ENCODE data around the gene NRBF2.
"Not testable (repeated sequence)": the region's sequence is repeated elsewhere in the genome, so short reads cannot be mapped to it uniquely, and the experiment has no call there.

The NRBF2 gene

DNA sequence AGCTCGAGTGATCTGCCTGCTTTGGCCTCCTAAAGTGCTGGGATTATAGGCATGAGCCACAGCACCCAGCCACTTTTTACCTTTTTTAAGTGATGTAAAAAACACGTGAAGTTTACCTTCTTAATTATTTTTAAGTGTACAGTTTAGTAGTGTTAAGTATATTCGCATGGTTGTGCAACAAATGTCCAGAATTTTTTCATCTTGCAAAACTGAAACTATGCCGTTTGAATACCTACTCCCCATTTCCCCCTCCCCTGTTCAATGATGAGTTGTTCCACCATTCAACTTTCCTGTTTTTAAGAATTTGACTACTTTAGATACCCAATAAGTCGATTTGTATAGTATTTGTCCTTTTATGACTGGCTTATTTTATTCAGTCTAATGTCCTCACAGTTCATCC lies 10.9 kb downstream of the NRBF2 start:
- TF ChIP-seq, protein P1, sequence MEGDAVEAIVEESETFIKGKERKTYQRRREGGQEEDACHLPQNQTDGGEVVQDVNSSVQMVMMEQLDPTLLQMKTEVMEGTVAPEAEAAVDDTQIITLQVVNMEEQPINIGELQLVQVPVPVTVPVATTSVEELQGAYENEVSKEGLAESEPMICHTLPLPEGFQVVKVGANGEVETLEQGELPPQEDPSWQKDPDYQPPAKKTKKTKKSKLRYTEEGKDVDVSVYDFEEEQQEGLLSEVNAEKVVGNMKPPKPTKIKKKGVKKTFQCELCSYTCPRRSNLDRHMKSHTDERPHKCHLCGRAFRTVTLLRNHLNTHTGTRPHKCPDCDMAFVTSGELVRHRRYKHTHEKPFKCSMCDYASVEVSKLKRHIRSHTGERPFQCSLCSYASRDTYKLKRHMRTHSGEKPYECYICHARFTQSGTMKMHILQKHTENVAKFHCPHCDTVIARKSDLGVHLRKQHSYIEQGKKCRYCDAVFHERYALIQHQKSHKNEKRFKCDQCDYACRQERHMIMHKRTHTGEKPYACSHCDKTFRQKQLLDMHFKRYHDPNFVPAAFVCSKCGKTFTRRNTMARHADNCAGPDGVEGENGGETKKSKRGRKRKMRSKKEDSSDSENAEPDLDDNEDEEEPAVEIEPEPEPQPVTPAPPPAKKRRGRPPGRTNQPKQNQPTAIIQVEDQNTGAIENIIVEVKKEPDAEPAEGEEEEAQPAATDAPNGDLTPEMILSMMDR (conservative IDR thresholded peaks at IDR 0.05), result no peak
- H3K27ac ChIP-seq, result no peak overlapping the region

DNA sequence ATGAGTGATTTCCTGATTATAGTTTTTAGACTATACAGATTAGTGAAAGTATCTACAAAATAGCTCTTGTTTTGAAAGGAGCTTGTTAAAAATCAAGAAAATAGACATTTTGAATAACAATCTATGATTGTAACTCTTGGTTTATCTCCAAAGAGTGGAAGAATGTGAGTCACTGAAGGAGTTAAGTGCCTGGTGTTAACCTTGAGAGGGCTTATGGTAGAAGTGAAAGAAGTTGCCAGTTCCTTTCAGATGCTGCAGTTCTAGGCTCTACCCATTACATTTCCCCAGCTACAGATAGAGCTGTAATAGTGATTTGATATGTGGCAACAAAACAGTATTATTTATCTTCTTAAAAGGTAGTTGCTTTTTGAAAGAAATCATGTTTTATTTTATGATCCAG lies 12.7 kb downstream of the NRBF2 start:
- no peak overlapping the region for H3K27ac ChIP-seq
- TF ChIP-seq, protein P1 (conservative IDR thresholded peaks at IDR 0.05), result no peak

DNA sequence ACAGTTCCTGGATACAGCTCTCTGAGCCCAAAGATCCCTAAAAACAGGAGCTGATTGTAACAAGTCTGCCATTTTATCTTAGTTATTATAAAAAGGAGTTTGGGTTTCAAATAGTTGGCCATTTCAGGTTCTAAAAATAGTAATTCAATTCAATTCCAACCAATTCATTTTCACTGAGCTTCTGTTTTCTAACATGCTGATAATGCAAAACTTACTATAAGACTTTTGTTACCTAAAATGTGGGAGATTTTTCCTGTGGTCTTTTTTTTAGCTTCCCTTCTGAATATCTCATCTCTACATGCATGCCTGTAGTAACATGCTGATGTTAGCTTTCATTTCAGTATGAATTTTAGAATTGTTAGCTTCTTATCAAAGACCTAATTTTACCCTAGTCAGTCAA lies 13.4 kb downstream of the NRBF2 start:
- TF ChIP-seq, protein P1 (conservative IDR thresholded peaks at IDR 0.05), result no peak
- no peak overlapping the region for H3K27ac ChIP-seq

DNA sequence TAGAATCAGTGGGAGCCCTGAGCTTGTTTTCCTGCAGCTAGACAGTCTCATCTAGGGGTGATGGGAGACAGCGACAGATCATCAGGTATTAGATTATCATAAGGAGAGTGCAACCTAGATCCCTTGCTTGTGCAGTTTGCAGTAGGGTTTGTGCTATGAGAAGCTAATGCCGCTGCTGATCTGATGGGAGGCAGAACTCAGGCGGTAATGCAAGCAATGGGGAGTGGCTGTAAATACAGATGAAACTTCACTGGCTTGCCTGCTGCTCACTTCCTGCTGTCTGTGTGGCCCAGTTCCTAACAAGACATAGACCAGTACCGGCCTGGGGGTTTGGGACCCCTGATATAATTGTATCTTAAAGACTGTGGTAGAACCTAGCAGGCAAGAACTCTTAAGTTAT lies 17.6 kb downstream of the NRBF2 start:
- H3K27ac ChIP-seq, result no peak overlapping the region
- TF ChIP-seq, protein P1 (conservative IDR thresholded peaks at IDR 0.05), result no peak

DNA sequence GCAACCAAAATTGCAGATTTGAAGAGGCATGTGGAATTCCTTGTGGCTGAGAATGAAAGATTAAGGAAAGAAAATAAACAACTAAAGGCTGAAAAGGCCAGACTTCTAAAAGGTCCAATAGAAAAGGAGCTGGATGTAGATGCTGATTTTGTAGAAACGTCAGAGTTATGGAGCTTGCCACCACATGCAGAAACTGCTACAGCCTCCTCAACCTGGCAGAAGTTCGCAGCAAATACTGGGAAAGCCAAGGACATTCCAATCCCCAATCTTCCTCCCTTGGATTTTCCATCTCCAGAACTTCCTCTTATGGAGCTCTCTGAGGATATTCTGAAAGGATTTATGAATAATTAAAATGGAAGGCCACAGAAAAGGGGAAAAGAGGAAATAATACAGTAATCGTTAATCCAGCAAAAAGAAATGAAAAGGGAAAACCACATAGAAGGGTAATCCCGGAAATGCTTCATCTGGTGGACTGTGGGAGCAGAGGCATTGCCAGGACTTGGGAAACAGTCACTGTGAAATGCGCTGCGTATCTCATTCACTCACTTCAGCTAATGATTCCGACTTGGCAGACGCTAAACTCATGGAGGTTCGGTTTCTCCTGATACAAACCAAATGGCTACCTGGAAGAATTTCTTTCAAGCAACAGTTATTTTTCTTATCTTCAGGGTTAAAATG lies 20.9 kb downstream of the NRBF2 start:
- H3K27ac ChIP-seq, result not testable (repeated sequence)

DNA sequence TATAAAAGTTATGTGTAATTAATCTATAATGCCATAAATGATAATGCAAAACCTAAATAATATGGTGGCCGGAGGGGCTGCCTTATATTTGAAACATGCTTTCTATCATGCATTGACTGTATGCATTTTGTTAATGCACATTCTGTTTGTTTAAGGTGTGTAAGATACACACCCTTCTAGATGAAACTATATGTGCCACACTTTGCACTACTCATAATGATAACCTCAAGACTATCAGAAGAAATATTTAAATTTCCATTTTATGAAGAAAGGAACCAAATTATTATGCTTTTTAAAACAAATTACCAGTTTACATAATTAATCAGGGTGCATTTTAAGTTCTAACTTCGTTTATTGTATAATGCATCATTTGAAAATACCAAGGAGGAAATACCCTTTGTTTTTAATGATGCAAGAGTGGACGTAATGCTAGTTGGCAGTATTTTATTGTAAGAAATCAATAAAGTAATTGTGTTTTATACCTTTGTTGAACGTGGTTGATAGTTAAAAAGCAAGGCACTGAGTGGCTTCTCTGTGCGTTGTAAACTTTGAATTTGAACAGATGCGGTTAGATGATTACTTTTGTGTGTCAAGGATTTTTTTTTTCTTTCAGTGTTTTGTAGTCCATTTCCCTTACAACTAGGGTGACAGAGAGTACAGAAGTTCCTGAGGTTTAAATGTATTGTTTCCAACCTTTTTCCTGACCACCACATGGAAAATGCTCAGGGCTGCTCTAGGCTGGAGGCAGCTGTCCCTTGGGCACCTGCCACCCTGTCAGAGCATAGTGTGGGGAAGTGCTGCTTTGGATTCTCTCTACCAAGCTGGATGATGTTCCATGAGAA lies 21.6 kb downstream of the NRBF2 start:
- no peak overlapping the region for H3K27ac ChIP-seq
- TF ChIP-seq, protein P1 (conservative IDR thresholded peaks at IDR 0.05), result no peak

DNA sequence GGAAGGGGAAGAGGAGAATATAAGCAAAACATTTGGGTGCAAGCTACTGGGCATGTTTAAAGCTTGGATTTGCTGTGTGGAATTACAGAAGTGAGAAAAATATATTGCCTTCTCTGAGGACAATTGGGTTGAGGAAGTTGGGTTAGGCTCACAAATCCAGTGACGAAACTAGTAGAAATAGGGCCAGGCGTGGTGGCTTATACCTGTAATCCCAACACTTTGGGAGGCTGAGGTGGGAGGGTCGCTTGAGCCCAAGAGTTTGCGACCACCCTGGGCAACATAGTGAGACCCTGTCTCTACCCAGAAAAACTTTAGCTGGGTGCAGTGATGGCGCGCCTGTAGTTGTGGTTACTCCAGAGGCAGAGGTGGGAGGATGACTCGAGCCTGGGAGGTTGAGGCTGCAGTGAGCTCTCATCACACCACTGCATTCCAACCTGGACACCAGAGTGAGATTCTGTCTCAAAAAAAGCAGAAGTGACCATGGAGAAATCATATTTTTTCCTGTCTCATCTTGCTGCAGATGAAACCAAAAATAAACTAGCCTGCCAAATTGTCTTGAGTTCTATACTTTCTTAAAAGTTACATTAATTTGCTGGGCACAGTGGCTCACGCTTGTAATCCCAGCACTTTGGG lies 22.4 kb downstream of the NRBF2 start:
- no peak overlapping the region for H3K27ac ChIP-seq
- TF ChIP-seq, protein P1 (conservative IDR thresholded peaks at IDR 0.05), result no peak
